H7 (cell line): Measurements from ENCODE around the gene NRF1. TPM values are rescaled to one million over a fixed set of nuclear protein-coding genes. Genes with fewer than 3 reads are reported as not detected.
"Not testable (repeated sequence)": the region's sequence is repeated elsewhere in the genome, so short reads cannot be mapped to it uniquely, and the experiment has no call there.

Experiments used
- DNase-seq: peaks from one replicate; pipeline ENCODE4 v3.0.0; 2012
- H3K27me3 ChIP-seq: 2 replicates; pipeline ENCODE4 v1.6.0; 2011; ENCODE audit warnings: mild to moderate bottlenecking, low read length; ENCODE audit not compliant: control insufficient read depth, insufficient read depth
- H3K36me3 ChIP-seq: replicated peaks from 2 replicates; pipeline ENCODE4 v1.5.1; 2011; ENCODE audit warnings: low read length; ENCODE audit not compliant: control insufficient read depth, insufficient read depth
- H3K4me3 ChIP-seq: 2 replicates; pipeline ENCODE4 v1.5.1; 2011; ENCODE audit warnings: low read depth, mild to moderate bottlenecking, control low read depth, low read length, moderate library complexity; ENCODE audit not compliant: insufficient read depth
- total RNA-seq: library from RNA; depleted of rRNA; stranded (reverse); fragments of >200 nt; shearing (Covaris generic); gene quantifications from 2 replicates; pipeline ENCODE4 v1.2.3, GENCODE V29; 2014

Gene NRF1
- total RNA-seq, 1 experiment from 2014 or later: 13.7 TPM

DNA sequence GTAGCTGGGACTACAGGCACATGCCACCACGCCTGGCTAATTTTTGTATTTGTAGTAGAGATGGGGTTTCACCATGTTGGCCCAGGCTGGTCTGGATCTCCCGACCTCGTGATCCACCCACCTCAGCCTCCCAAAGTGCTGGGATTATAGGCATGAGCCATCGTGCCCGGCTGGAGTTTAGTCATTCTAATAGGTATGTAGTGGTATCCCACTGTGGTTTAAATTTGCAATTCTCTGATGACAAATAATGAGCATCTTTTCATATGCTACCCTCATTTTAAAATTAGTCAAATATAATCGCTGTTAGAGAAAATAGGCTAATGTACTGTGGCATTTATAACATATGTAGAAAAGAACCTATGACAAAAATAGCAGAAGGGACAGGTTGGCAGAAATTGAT is 15.1 kb upstream of the NRF1 start:
- not testable (repeated sequence) for H3K36me3 ChIP-seq, H3K4me3 ChIP-seq, DNase-seq, H3K27me3 ChIP-seq

DNA sequence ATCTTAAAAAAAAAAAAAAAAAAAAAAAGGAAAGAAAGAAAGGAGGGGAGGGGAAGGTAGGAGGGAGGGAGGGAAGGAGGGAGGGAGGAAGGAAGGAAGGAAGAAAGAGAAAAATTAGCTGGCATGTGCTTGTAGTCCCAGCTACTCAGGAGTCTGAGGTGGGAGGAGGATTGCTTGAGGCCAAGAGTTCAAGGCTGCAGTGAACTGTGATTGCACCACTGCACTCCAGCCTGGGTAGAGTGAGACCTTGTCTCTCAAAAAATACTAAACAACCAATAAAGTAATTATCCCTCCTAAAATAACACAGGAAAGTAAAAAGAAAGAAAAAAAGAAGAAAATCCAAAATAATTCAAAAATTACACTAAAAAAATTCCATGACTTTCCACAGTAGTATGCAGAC is 13.8 kb upstream of the NRF1 start:
- Histone ChIP-seq H3K36me3 (no peaks in the 10 kb centered on the region), H3K27me3 (no peaks in the 10 kb centered on the region)

DNA sequence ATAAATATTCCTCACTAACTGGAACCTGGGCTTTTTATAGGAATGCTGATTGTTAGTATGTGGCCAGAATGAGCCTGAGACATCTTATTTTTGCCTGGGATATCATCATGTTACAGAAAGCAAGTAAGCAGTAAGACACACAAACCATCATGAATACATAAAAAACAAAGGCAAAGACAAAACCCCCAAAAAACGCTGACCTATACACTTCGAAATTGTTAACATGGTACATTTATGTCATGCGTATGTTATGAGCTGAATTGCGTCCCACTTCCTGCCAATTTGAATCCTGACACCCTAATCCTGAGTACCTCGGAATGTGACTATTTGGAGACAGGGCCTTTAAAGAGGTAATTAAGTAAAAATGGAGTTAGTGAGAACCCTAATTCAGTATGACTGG is 12.3 kb upstream of the NRF1 start:
- no peak overlapping the region for H3K4me3 ChIP-seq
- DNase-seq: no peak
- no peaks in the 10 kb centered on the region for H3K27me3 ChIP-seq
- no peaks in the 10 kb centered on the region for H3K36me3 ChIP-seq

More for the DNA sequence above, 13.8 kb upstream of the NRF1 start:
- no peak for DNase-seq
- H3K4me3 ChIP-seq: no peak overlapping the region

- not testable (repeated sequence) for H3K4me3 ChIP-seq, DNase-seq, H3K36me3 ChIP-seq, H3K27me3 ChIP-seq
Measured at GRCh38 chr7:129603594-129603993, 7.9 kb upstream of the NRF1 start.

GRCh38 chr7:129604021-129604420 is 7.5 kb upstream of the NRF1 start:
- H3K36me3 ChIP-seq, H3K4me3 ChIP-seq, DNase-seq, H3K27me3 ChIP-seq: not testable (repeated sequence)

- Histone ChIP-seq H3K27me3 (no peaks in the 10 kb centered on the region), H3K4me3 (no peak overlapping the region), H3K36me3 (no peaks in the 10 kb centered on the region; the same call in 1 of the 2 replicates)
- no peak for DNase-seq
Measured at GRCh38 chr7:129604713-129605437, 6.6 kb upstream of the NRF1 start.

DNA sequence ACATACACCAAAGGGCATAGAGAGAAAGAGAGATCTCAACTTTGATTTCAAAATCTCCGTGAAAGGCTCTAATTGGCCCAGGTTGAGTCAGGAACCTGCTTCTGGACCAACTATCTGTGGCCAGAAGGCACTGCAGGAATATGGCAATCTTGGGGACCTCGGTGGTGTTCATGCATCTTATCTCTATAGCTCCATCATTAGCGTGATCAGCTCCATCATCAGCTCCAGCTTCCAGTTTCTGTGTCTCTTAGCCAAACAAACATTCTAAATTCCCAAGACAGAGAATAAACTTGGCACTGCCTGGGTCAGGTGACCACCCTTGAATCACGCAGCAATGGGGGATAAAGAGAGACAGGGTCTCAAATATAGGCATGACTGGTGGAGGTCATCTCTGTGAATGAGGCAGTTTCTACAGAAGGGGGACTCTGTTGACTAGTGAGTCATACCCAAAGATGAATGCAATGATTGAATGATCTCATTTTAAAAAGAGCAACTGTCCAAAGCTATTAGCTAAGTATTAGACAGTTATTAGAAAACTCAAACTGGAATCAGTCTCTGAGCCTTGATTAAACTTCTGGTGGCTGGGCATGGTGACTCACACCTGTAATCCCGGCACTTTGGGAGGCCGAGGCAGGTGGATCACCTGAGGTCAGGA is 5.4 kb upstream of the NRF1 start:
- Histone ChIP-seq H3K27me3 (no peaks in the 10 kb centered on the region), H3K36me3 (no peaks in the 10 kb centered on the region; the same call in 1 of the 2 replicates), H3K4me3 (no peak overlapping the region)
- no peak for DNase-seq

- Histone ChIP-seq H3K4me3 (no peak overlapping the region), H3K27me3 (no peaks in the 10 kb centered on the region), H3K36me3 (no peaks in the 10 kb centered on the region; the same call in 1 of the 2 replicates)
- no peak for DNase-seq
Measured at GRCh38 chr7:129606803-129607202, 4.7 kb upstream of the NRF1 start.

DNA sequence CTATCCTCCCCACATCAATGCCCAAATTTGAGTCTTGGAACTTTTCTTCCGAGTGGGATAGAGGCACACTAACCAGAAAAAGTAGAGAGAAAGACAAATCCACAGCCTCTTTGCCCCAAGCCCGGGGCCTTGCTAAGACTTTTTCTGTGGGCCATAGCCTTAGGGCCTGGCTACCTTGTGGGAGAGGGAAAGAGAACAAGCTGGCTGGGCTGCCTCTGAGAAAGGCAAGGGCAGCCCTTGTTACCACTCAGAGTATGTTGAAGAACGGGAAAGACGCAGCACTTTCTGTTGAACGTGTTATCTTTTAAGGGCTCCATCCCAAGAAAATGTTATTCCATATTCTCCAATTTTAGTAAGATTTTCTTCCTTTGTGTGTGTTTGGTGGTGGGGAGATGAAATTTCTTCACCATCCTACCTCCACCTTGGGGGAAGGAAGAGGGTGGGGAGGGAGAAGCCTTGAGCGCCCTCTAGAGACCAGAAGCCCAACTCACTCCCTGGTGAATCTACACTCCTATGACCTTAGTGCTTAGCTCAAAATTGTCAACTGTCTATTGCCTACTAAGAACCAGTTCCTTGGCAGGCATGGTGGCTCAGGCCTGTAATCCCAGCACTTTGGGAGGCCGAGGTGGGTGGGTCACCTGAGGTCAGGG is 3.9 kb upstream of the NRF1 start:
- Histone ChIP-seq H3K36me3 (no peaks in the 10 kb centered on the region; the same call in 1 of the 2 replicates), H3K27me3 (no peaks in the 10 kb centered on the region), H3K4me3 (no peak overlapping the region)
- DNase-seq: peak; percentile 82

GRCh38 chr7:129609666-129610065 is 1.9 kb upstream of the NRF1 start:
- H3K36me3 ChIP-seq: no peaks in the 10 kb centered on the region; the same call in 1 of the 2 replicates
- no peak for DNase-seq
- no peak overlapping the region for H3K4me3 ChIP-seq
- H3K27me3 ChIP-seq: no peaks in the 10 kb centered on the region

- Histone ChIP-seq H3K4me3 (peak overlapping the region; percentile 92), H3K27me3 (no peaks in the 10 kb centered on the region), H3K36me3 (no peaks in the 10 kb centered on the region; the same call in 1 of the 2 replicates)
- DNase-seq: no peak
Measured at GRCh38 chr7:129610709-129611245, 743 bp upstream of the NRF1 start.

GRCh38 chr7:129612112-129613015 is 844 bp downstream of the NRF1 start:
- peak overlapping the region; percentile 92 for H3K4me3 ChIP-seq
- no peaks in the 10 kb centered on the region for H3K27me3 ChIP-seq
- no peak for DNase-seq
- H3K36me3 ChIP-seq: no peaks in the 10 kb centered on the region; the same call in 1 of the 2 replicates

- Histone ChIP-seq H3K36me3 (no peaks in the 10 kb centered on the region; the same call in 1 of the 2 replicates), H3K4me3 (peak overlapping the region; percentile 92), H3K27me3 (no peaks in the 10 kb centered on the region)
- DNase-seq: peak; percentile 35
Measured at GRCh38 chr7:129613016-129613337, 1.5 kb downstream of the NRF1 start.

DNA sequence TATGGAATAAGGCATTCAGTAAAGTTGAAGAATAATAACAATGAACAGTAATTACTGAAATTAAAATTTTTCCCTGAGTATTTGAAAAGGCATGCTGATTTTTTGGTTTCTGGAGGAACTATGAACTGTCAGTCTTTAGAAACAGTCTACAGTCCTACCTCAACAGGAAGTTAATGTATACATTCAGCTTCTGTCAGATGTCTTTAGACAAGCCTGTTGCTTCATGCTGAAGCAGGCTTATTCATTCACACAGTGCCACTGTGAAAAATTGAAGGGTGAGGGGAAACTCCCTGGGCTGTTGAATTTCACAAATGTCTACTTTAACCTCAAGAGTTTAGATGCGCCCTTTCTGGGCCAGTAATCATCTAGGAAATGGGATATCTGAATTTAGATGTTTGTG is 3.5 kb downstream of the NRF1 start:
- Histone ChIP-seq H3K27me3 (no peaks in the 10 kb centered on the region), H3K4me3 (no peak overlapping the region), H3K36me3 (no peaks in the 10 kb centered on the region)
- DNase-seq: no peak
